Inferior parietal cortex (tissue), 1 donor: Measurements from ENCODE around the gene PROSER3.
"Not testable (repeated sequence)": the region's sequence is repeated elsewhere in the genome, so short reads cannot be mapped to it uniquely, and the experiment has no call there.

ENCODE experiments used
- DNase-seq: peaks from one replicate; pipeline ENCODE4 v3.0.0-alpha.2; 2016; ENCODE audit errors: extremely low spot score

Gene PROSER3

DNA sequence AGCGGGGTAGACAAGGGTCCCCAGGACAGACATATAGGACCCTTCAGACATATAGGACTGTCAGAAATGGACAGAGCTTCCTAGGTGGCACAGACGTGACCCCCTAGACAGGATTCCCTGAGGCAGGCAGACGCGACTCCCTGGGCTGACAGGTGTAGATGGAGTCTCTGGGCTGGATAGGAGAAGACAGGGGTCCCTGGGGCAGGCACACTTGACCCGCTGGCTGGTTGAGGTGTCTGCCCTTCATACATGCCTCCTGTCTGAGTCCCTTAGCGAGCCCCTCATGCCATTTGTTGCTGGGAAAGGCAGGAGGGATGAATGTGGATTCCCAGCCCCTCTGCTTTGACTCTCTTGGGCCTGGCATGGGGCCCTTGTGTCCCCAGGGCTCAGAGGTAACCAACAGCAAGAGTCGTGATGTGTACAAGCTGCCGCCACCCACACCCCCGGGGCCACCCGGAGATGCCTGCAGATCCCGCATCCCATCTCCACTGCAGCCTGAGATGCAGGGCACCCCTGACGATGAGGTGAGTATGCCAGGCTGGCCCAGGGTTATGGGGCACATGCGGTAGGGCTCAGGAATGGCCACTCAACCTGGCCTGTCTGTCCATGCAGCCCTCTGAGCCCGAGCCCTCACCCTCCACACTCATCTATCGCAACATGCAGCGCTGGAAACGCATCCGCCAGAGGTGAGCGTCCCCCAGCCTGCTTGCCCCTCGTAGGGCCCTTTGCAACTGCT lies 4.2 kb upstream of the PROSER3 start:
- no peak for DNase-seq

DNA sequence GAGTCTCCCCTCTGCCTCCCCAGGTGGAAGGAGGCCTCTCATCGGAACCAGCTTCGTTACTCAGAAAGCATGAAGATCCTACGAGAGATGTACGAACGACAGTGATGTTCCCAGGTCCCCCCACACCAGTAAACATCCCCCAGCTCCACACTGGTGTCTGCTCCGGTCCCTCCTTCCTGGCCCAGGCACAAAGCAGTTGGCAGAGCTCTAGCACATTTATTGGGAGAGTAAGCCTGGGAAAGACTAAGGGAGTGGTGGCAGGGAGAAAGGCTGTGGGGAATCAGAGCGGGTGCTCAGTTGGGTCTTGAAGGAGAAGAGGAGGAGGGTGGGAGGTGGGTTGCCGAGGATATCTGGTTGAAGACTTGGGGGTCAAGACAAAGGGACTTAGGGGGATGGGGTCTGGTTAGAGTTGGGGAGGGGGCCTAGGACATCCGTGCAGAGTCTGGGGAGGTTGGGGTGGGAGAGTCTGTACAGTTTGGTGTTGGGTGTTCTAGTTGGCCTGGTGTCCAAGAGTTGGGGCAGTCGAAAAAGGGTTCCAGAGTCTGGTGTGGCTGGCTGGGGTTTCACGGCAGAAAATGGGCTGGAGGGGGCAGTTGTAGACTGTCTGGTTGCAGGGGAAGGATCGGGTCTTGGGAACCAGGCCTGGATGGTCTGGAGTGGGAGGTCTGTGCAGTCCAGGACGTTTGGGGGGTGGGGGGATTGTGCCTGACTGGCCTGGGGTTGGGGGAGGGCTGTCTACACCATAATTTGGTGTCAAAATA lies 3.4 kb upstream of the PROSER3 start:
- no peak for DNase-seq

DNA sequence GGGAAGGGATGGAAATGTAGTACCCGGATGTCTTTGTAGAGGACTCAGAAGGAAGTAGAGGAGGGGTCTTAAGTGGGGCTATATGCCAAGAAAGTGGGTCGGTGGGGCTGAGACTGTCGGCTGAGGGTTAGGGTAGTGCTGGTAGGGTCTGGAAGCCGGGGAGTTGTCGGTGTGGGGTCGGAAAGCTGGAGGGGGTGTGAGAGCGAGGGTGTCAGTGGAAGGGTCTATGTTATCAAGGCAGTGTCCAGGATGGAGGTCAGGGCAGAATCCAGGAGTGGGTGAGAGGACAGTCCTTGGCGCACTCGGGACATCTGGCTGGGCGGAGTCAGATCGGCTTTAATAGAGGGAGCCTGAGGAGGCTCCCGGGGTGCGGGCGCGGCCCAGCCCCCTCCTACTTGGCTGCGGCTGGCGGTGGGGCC lies 2.8 kb upstream of the PROSER3 start:
- no peak for DNase-seq

DNA sequence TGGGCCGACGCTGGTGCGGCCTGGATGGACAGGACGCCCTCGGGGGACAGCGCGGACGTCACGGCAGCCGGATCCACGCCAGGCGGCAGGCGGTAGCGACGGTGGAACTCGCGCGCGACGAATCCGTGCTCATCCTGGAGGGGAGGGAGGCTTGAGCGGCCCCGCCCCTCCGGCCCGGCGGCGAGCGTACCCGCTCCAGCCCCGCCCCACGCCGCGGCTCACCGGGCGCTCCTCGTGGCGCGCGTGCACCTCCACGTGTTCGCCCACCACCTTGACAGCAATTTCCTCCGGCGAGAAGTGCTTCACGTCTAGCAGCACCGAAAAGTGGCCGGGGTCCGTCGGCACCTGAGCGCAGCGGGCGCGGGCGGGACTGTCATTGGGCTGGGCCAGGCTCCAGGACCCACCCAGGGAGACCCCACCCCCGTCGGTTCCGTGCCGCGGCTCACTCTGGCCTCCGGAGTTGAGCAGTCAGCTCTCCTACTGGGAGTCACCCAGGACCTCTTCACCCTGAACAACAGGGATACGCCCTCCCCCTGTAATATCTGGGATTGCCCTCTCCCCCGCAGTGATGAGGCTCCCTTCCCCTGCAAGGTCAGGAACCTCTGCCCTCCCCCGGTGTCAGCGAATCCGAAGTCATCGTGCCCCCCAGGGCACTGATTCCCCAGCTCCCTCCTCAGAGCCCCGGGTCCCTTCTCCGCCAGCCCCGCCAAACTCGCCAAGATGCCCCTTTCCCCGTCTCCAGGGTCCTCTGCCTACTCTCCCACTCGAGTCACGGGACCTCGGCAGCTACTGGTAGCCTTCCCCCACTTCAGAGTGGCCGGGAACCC lies 2.2 kb upstream of the PROSER3 start:
- no peak for DNase-seq

DNA sequence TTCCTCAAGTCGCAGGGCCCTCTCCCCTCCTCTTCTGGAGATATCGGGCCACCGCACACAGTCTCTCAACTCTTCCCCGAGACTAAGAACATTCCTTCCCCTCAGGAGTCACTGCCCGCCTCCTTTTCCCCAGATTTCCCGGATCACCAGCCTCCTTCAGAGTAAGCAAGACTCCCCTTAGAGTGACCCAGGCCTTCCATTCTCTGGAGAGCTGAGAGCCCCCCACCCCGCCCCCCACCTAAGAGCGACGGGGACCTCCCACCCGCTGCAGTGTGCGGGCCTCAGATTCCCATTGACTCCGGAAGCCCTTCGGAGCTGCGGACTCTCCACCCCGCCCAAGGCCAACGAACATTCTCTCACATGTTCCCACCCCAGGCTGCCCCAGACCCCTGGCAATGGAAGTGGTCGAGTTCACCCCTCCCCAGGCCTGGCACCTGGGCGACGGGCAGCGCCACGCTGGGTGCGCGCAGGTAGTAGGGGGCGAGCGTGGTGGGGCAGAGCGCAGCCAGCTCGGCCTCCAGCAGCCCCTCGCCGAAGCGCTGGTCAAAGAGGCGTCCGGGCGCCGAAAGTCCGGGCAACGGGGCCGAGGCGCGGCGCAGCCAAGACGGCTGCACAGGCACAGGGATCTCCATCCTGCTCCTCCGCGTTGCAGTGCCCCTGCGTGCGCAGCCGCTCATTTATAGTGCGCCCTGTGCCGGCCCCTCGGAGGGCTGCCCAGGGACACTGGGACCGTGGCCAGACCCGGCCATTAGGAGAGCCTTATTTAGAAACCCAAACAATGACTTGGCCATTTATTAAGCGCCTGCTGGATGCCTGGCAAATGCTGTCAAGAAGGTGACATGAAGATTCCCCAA lies 1.4 kb upstream of the PROSER3 start, which contains the start of gene HSPB6:
Gene HSPB6, minus strand, starts transcription at position 653 of the 854 bp plus-strand sequence. Its CDS starts 21 bp downstream, at position 632.
- no peak for DNase-seq

DNA sequence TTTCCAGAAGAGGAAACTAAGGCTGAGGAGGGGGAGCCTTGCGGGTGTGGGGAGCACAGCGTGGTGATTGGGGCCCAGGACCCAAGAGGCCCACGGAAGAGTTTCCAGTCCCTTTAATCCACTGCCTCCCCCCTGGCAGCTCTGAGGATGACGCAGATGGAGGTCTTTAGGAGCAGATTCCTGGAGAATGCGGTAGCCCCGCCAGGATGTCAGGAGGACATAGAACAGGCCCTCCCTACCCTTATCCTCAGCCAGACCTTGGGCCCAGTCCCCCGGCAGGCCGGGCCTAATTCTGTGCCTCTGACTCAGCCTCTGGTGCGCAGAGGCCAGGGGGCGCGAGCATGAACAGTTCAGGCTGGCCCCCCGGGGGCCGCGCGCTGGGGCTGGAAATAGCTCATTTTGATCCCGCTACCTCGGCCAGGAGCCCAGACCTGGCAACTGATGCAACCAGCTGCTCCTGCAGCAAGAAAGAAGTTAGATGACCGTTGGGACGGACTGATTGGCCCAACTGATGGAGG lies 686 bp upstream of the PROSER3 start:
- DNase-seq: no peak

DNA sequence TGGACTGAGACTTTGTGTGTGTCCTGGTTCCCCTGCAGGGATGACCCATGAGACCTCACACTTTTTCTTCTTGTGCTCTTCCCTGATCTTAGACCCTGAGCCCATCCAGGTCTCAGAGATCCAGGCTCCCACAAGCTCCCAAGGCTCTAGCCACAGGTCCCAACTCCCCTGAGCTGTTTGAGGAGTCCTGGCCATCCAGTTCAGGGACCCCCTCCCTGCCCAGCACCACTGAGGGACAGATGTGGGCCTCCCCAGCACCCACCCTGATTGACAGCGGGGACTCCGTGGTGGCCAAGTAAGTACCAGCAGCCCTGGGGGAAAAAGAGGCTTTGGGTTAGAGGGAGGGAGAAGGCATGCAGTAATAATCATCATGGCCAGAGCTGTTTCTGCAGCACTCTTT lies 1.7 kb downstream of the PROSER3 start:
- no peak for DNase-seq

DNA sequence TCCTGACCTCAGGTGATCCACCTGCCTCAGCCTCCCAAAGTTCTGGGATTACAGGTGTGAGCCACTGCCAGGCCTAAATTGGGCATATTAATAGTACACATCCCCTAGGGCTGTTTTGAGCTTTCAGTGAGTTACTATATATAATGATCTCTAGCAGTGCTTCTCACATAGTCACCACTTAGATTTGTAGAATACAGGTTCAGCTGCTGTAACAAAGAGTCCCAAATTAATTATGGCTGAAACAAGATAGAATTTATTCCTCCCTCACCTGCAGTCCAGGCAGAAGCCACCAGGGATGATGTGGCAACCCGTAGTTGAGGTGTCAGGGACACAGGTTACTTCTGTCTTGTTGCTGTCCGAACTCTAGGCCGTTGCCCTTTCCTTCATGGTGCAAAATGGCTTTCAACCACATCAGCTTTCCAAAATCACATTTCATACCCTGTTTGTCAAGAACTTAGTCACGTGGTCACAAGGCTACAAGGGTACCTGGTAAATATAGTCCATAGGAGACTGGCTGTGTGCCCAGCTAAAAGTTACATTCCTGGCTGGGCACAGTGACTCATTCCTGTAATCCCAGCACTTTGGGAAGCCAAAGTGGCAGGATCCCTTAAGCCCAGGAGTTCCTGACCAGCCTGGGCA lies 2.9 kb downstream of the PROSER3 start:
- DNase-seq: no peak

DNA sequence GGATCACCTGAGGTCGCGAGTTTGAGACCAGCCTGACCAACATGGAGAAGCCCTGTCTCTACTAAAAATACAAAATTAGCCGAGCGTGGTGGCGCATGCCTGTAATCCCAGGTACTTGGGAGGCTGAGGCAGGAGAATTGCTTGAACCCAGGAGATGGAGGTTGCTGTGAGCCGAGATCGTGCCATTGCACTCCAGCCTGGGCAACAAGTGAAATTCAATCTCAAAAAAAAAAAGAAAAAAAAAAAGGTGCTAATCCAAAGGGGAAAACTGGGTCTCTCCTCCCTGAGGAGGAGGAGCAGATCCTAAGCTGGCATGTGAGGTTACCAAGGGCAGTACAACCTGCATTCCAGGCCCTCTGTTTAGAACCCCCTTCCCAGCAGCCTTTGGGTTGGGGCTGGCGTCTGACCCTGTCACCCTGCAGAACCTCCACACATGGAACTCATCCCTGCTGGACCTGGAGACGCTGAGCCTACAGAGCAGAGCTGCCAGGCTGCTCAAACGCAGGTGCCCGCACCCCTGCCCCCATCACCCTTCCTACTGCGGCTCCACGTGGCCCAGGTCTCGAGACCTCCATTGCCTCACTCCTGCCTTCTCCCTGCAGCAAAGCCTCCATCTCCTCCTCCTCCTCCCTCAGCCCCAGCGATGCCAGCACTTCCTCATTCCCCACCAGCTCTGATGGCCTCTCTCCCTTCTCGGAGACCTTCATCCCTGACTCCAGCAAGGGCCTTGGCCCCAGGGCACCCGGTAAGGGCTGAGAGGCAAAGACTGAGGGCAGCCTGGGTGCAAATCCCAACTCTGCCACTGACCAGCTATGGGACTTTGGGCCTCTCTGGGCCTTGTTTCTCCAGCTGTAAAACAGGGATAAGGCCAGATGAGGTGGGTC lies 6.7 kb downstream of the PROSER3 start:
- no peak for DNase-seq

DNA sequence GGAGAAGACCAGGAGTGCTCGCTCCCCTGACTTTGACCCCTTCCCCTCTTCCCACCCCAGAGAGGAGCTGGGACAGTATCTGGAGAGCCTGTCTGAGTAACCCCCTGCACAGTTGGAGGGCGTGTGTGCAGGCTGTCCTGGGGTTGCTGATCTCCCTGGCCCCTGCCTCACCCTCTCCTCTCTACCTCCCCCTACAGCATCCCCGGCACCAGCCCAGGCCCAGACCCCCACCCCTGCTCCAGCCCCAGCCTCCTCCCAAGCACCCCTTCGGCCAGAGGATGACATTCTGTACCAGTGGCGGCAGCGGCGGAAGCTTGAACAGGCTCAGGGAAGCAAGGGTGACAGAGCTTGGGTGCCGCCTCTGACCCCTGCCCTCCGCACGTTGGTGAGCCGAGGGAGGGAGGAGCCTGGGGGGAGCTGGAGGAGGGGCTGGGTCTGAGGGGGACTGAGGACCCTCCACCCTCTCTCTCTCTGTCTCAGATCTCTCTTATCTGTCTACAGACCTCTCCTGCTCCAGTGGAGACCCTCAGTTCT lies 8.7 kb downstream of the PROSER3 start:
- DNase-seq: no peak

DNA sequence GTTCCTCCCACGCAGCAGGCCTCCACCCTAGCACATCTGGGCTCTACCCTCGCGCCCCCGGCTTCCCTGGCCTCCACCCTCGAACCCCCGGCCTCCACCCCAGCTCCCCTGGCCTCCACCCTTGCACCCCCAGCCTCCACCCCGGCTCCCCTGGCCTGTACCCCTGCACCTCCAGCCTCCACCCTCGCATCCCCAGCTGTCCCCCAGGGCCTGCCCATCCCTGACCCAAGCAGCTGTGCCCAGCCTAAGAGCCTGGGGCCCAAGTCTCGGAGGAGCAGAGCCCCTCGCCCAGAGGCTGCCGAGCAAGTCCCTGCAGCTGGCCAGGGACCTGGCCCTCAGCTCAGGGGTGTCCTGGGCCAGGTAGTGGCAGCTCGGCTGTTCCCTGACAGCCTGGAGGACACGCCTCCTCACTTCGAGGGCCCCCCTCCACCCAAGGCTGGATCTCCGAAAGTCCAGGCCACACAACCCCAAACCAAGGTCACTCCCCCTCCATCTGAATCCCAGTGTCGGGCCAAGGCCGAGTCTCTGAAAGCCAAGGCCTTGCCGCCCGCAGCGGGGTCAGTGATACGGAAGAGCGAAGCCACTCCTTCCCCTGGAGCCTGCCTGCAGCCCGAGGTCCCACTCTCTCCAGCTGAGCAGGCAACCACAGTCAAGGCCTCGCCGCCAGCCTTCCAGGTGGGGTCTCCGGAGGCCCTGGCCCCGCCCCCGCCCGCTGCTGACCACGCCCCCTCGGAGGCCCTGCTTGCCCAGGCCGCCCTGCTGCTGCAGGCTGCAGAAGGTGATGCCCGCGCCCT lies 9.5 kb downstream of the PROSER3 start:
- DNase-seq: no peak

DNA sequence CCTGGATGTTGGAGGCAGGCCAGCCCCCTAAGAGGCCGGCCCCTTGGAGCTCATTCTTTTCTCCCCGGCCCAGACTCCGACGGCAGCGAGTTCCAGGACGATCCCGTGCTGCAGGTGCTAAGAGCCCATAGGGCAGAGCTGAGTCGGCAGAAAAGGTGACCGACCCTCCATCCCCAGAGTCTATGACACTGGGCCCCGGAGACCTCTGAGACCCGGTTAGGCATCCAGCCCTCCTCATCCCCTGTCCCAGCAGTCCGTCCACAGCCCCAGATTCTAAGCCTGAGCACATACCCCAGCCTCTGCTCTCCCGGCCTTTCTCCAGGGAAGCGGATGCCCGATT lies 10.1 kb downstream of the PROSER3 start:
- DNase-seq: no peak

DNA sequence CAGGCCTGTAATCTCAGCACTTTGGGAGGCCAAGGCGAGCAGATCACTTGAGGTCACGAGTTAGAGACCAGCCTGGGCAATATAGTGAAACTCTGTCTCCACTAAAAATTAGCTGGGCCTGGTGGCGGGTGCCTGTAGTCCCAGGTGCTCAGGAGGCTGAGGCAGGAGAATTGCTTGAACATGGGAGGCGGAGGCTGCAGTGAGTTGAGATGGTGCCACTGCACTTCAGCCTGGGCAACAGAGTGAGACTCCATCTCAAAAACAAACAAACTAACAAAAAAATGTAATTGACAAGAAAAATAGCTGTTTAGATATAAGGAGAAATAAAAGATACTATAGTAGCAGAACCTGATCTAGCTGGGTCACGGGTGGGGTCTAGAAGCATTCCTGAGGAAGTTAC lies 14.4 kb downstream of the PROSER3 start:
- DNase-seq: not testable (repeated sequence)

DNA sequence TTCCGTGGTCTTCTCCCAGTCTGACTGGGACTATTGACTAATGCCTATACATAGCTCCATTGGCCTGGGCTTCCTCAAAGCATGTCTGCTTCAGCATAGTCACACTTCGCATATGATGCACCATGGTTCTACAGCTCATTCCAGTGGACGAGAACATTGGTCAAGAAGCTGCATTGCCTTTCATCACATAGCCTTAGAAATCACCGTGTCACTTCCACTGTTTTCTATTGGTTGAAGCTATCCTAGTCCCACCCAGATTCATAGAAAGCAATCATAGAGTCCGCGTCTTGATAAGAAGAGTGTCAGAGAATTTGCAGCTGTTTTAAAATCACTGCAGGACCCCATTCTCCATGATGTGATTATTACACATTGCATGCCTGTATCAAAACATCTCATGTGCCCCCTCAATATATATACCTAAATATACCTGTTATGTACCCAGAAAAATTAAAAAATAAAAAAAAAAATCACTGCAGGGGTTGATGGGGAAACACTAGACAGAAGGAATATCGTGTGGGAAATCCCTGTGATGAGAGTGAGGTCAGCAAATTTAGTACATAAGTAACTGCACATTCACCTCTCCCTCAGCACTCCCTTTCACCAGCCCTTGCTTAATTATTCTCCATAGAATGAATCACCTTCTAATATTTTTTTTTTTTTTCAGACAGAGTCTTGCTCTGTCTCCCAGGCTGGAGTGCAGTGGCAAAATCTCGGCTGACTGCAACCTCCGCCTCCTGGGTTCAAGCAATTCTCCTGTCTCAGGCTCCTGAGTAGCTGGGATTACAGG lies 15.2 kb downstream of the PROSER3 start:
- no peak for DNase-seq

DNA sequence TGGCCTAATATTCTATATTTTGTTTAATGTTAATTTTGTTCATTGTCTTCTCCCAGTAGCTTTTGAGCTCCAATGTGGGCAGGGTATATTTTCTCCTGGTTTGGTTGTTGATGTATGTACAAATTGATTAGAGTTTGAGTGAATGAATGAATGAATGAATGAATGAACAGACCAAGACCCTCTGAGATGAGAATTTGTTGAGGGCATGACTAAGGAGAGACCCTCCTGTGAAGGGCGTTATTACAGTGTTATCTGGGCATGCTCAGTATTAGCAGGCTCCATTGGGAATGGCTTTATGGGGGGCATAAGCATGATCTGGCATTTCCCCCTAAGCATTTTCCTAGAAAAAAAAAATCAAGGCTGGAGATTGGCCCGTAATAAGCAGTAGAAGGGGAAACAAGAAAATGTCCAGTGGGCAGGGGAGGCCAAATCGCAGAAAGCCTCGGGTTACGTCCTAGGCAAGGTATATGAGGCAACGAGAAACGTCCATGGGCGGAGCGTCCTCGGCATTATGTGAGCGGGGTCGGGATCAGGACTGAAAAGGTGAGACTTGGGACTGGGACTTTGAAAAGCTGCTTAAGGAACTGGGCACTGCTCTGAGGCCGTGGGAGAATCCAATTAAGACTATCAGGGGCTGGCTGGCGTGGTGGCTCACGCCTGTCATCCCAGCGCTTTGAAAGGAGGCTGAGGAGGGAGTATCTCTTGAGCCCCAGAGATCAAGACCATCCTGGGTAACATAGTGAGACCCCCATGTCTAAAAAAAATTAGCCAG lies 16.5 kb downstream of the PROSER3 start:
- no peak for DNase-seq

DNA sequence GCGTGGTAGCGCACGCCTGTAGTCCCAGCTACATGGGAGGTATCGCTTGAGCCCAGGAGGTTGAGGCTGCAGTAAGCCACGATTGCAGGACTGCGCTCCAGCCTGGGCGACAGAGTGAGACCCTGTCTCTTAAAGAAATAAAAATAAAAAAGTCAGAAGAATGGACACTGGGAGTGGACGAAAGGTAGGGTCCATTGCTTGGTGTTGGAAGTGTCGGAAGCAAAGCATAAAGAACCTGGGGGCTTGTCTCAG lies 17.0 kb downstream of the PROSER3 start:
- DNase-seq: no peak
